MG63 (cell line): ENCODE results near the gene SESTD1. TPM values are rescaled to one million over a fixed set of nuclear protein-coding genes. Genes with fewer than 3 reads are reported as not detected.
"Not testable (repeated sequence)": the region's sequence is repeated elsewhere in the genome, so short reads cannot be mapped to it uniquely, and the experiment has no call there.

Source experiments
- DNase-seq: peaks from one replicate; pipeline ENCODE4 v3.0.0-alpha.2; 2020
- H3K27me3 ChIP-seq: fragments of 250-450 bp; sonication (Bioruptor Pico); 2 replicates; pipeline ENCODE4 v1.5.1; 2020; ENCODE audit warnings: mild to moderate bottlenecking, moderate library complexity
- H3K36me3 ChIP-seq: fragments of 250-450 bp; sonication (Bioruptor Pico); 2 replicates; pipeline ENCODE4 v1.5.1; 2020; ENCODE audit warnings: mild to moderate bottlenecking, moderate library complexity
- H3K4me3 ChIP-seq: fragments of 250-450 bp; sonication (Bioruptor Pico); 2 replicates; pipeline ENCODE4 v1.5.1; 2020; ENCODE audit warnings: mild to moderate bottlenecking, moderate library complexity
- H3K9me3 ChIP-seq: fragments of 250-450 bp; sonication (Bioruptor Pico); 2 replicates; pipeline ENCODE4 v1.5.1; 2020; ENCODE audit warnings: mild to moderate bottlenecking, moderate library complexity
- total RNA-seq: library from RNA; depleted of rRNA; stranded (reverse); fragments of >200 nt; shearing (Covaris generic); gene quantifications from 2 replicates; pipeline ENCODE4 v1.2.3, GENCODE V29; 2014; ENCODE audit warnings: low replicate concordance

The SESTD1 gene
- total RNA-seq, 1 experiment from 2014 or later, result 5.5 TPM

- Histone ChIP-seq H3K9me3 (peaks cover 5% of the 10 kb centered on the region; the same call in 1 of the 2 replicates), H3K36me3 (no peaks in the 10 kb centered on the region), H3K4me3 (no peak overlapping the region), H3K27me3 (no peaks in the 10 kb centered on the region)
- DNase-seq, result no peak
Observed at GRCh38 chr2:179250095-179250494, 14.5 kb downstream of the SESTD1 start.

GRCh38 chr2:179248024-179248348 is 16.6 kb downstream of the SESTD1 start:
- no peak for DNase-seq
- H3K27me3 ChIP-seq, result no peaks in the 10 kb centered on the region
- H3K36me3 ChIP-seq, result no peaks in the 10 kb centered on the region
- H3K4me3 ChIP-seq, result no peak overlapping the region
- H3K9me3 ChIP-seq, result peaks cover 5% of the 10 kb centered on the region; the same call in 1 of the 2 replicates

GRCh38 chr2:179247318-179248023 is 17.2 kb downstream of the SESTD1 start:
- no peaks in the 10 kb centered on the region for H3K36me3 ChIP-seq
- no peaks in the 10 kb centered on the region for H3K27me3 ChIP-seq
- no peak for DNase-seq
- no peak overlapping the region for H3K4me3 ChIP-seq
- peaks cover 5% of the 10 kb centered on the region; the same call in 1 of the 2 replicates for H3K9me3 ChIP-seq

GRCh38 chr2:179245843-179246242 is 18.8 kb downstream of the SESTD1 start:
- H3K9me3 ChIP-seq, H3K27me3 ChIP-seq, H3K4me3 ChIP-seq, H3K36me3 ChIP-seq, DNase-seq: not testable (repeated sequence)

GRCh38 chr2:179243046-179243445 is 21.6 kb downstream of the SESTD1 start:
- Histone ChIP-seq H3K36me3 (no peaks in the 10 kb centered on the region), H3K27me3 (no peaks in the 10 kb centered on the region), H3K4me3 (no peak overlapping the region), H3K9me3 (peaks cover 5% of the 10 kb centered on the region; the same call in 1 of the 2 replicates)
- DNase-seq, result no peak

GRCh38 chr2:179240481-179241451 is 23.9 kb downstream of the SESTD1 start:
- Histone ChIP-seq H3K36me3 (no peaks in the 10 kb centered on the region), H3K4me3 (no peak overlapping the region), H3K27me3 (no peaks in the 10 kb centered on the region), H3K9me3 (no peaks in the 10 kb centered on the region)
- DNase-seq, result no peak

GRCh38 chr2:179239838-179240237 is 24.8 kb downstream of the SESTD1 start:
- no peak overlapping the region for H3K4me3 ChIP-seq

GRCh38 chr2:179239195-179239594 is 25.4 kb downstream of the SESTD1 start:
- Histone ChIP-seq H3K9me3 (no peaks in the 10 kb centered on the region), H3K27me3 (no peaks in the 10 kb centered on the region), H3K4me3 (no peak overlapping the region), H3K36me3 (no peaks in the 10 kb centered on the region)
- DNase-seq, result no peak

More at GRCh38 chr2:179239838-179240237, 24.8 kb downstream of the SESTD1 start:
- Histone ChIP-seq H3K27me3 (no peaks in the 10 kb centered on the region), H3K36me3 (no peaks in the 10 kb centered on the region), H3K9me3 (no peaks in the 10 kb centered on the region)
- DNase-seq, result no peak

- Histone ChIP-seq H3K36me3 (no peaks in the 10 kb centered on the region), H3K9me3 (no peaks in the 10 kb centered on the region), H3K4me3 (no peak overlapping the region), H3K27me3 (no peaks in the 10 kb centered on the region)
- no peak for DNase-seq
Observed at GRCh38 chr2:179238027-179238426, 26.6 kb downstream of the SESTD1 start.

GRCh38 chr2:179237209-179237946 is 27.3 kb downstream of the SESTD1 start:
- no peak for DNase-seq
- H3K9me3 ChIP-seq, result no peaks in the 10 kb centered on the region
- no peak overlapping the region for H3K4me3 ChIP-seq
- no peaks in the 10 kb centered on the region for H3K27me3 ChIP-seq
- no peaks in the 10 kb centered on the region for H3K36me3 ChIP-seq

GRCh38 chr2:179235463-179236108 is 29.0 kb downstream of the SESTD1 start:
- H3K4me3 ChIP-seq, result no peak overlapping the region
- H3K27me3 ChIP-seq, result no peaks in the 10 kb centered on the region
- H3K36me3 ChIP-seq, result no peaks in the 10 kb centered on the region
- no peak for DNase-seq
- no peaks in the 10 kb centered on the region for H3K9me3 ChIP-seq

- no peaks in the 10 kb centered on the region for H3K27me3 ChIP-seq
- H3K4me3 ChIP-seq, result no peak overlapping the region
- DNase-seq, result no peak
- H3K36me3 ChIP-seq, result no peaks in the 10 kb centered on the region
- H3K9me3 ChIP-seq, result no peaks in the 10 kb centered on the region
Observed at GRCh38 chr2:179234658-179235240, 29.9 kb downstream of the SESTD1 start.

- no peak for DNase-seq
- Histone ChIP-seq H3K4me3 (no peak overlapping the region), H3K27me3 (no peaks in the 10 kb centered on the region), H3K36me3 (no peaks in the 10 kb centered on the region), H3K9me3 (no peaks in the 10 kb centered on the region)
Observed at GRCh38 chr2:179233626-179234430, 30.8 kb downstream of the SESTD1 start.

GRCh38 chr2:179233083-179233490 is 31.5 kb downstream of the SESTD1 start:
- DNase-seq, result no peak
- Histone ChIP-seq H3K4me3 (no peak overlapping the region), H3K36me3 (no peaks in the 10 kb centered on the region), H3K27me3 (no peaks in the 10 kb centered on the region), H3K9me3 (no peaks in the 10 kb centered on the region)

GRCh38 chr2:179226961-179227259 is 37.7 kb downstream of the SESTD1 start:
- H3K9me3 ChIP-seq, result no peaks in the 10 kb centered on the region
- no peak for DNase-seq
- H3K4me3 ChIP-seq, result no peak overlapping the region
- H3K27me3 ChIP-seq, result no peaks in the 10 kb centered on the region
- no peaks in the 10 kb centered on the region for H3K36me3 ChIP-seq
